IMR-90 (cell line): ENCODE data around the gene INPP5A. TPM values are rescaled to one million over a fixed set of nuclear protein-coding genes. Genes with fewer than 3 reads are reported as not detected.

Experiments
- ATAC-seq: fragments of 200-7000 bp; cut with Tn5 transposase; 2 replicates; pipeline ENCODE4 v1.9.1; 2020; ENCODE audit warnings: low read depth, mild to moderate bottlenecking, moderate library complexity
- BruUV-seq: library from RNA; stranded (reverse); fragments of 400-500 nt; replicated peaks from 2 replicates; lab custom pipeline; 2021; lab: Mats Ljungman, UMichigan
- CTCF ChIA-PET: fragments of 300-600 bp; formaldehyde crosslinking; extraction: SDS; loops from one replicate; lab custom pipeline; 2021; ENCODE audit warnings: antibody characterized with exemption; lab: Yijun Ruan, JAX
- POLR2A ChIA-PET: fragments of 300-600 bp; sonication (Branson Sonifier 250); formaldehyde crosslinking; loops from one replicate; lab custom pipeline; 2022; ENCODE audit warnings: antibody characterized with exemption; ENCODE audit not compliant: unreplicated experiment; lab: Charles Lee
- DNase-seq: peaks from one replicate; pipeline ENCODE4 v3.0.0; 2013
- H2AFZ ChIP-seq: replicated peaks from 2 replicates; pipeline ENCODE3; 2013; ENCODE audit warnings: low read length, mild to moderate bottlenecking; ENCODE audit not compliant: poor library complexity
- H2AK5ac ChIP-seq: 2 replicates; pipeline ENCODE4 v1.6.1; 2013; ENCODE audit warnings: low read depth, low read length, inconsistent platforms
- H2AK9ac ChIP-seq: replicated peaks from 2 replicates; pipeline ENCODE3; 2013; ENCODE audit warnings: mild to moderate bottlenecking, low read depth, low read length, moderate library complexity; ENCODE audit not compliant: poor library complexity
- H2BK120ac ChIP-seq: 2 replicates; pipeline ENCODE4 v1.6.1; 2013; ENCODE audit warnings: low read depth, low read length, inconsistent platforms
- H2BK15ac ChIP-seq: 3 replicates; pipeline ENCODE4 v1.6.1; 2013; ENCODE audit warnings: low read depth, low read length, inconsistent platforms
- H2BK20ac ChIP-seq: 2 replicates; pipeline ENCODE4 v1.6.1; 2013; ENCODE audit warnings: low read depth, mild to moderate bottlenecking, inconsistent platforms, low read length, moderate library complexity
- H2BK5ac ChIP-seq: 2 replicates; pipeline ENCODE4 v1.6.1; 2013; ENCODE audit warnings: mild to moderate bottlenecking, low read depth, low read length, inconsistent platforms; ENCODE audit not compliant: poor library complexity, severe bottlenecking
- H3K14ac ChIP-seq: replicated peaks from 2 replicates; pipeline ENCODE4 v1.6.1; 2013; ENCODE audit warnings: low read depth, low read length, inconsistent platforms
- H3K18ac ChIP-seq: 2 replicates; pipeline ENCODE4 v1.6.1; 2013; ENCODE audit warnings: low read depth, low read length, control low read depth
- H3K23ac ChIP-seq: 2 replicates; pipeline ENCODE4 v1.6.1; 2013; ENCODE audit warnings: low read depth, low read length, inconsistent platforms
- H3K27ac ChIP-seq: 2 replicates; pipeline ENCODE4 v1.5.1; 2013; ENCODE audit warnings: mild to moderate bottlenecking, control low read depth, low read length; ENCODE audit not compliant: insufficient read depth
- H3K27me3 ChIP-seq: 2 replicates; pipeline ENCODE4 v1.6.1; 2013; ENCODE audit warnings: low read length; ENCODE audit not compliant: control insufficient read depth, insufficient read depth
- H3K36me3 ChIP-seq: 2 replicates; pipeline ENCODE4 v1.6.1; 2013; ENCODE audit warnings: low read length, mixed read lengths; ENCODE audit not compliant: control insufficient read depth, insufficient read depth
- H3K4ac ChIP-seq: 2 replicates; pipeline ENCODE4 v1.6.1; 2013; ENCODE audit warnings: low read depth, low read length, inconsistent platforms
- H3K4me1 ChIP-seq: 2 replicates; pipeline ENCODE4 v1.6.1; 2013; ENCODE audit warnings: low read length, mixed read lengths; ENCODE audit not compliant: control insufficient read depth, insufficient read depth
- H3K4me2 ChIP-seq: 2 replicates; pipeline ENCODE4 v1.6.1; 2013; ENCODE audit warnings: low read depth, mild to moderate bottlenecking, control low read depth, low read length, moderate library complexity
- H3K4me3 ChIP-seq: 2 replicates; pipeline ENCODE4 v1.5.1; 2013; ENCODE audit warnings: low read depth, mild to moderate bottlenecking, control low read depth, low read length, moderate library complexity; ENCODE audit not compliant: insufficient read depth
- H3K56ac ChIP-seq: 2 replicates; pipeline ENCODE4 v1.6.1; 2013; ENCODE audit warnings: low read length, inconsistent platforms; ENCODE audit not compliant: insufficient read depth; ENCODE audit errors: extremely low read depth
- H3K79me1 ChIP-seq, 2 experiments: 2 replicates each; pipeline ENCODE4 v1.6.1; 2013; ENCODE audit warnings: low read length in 2 of 2, inconsistent platforms in 1 of 2, low read depth in 1 of 2
- H3K9ac ChIP-seq: 2 replicates; pipeline ENCODE4 v1.6.1; 2013; ENCODE audit warnings: low read depth, low read length, control low read depth
- H3K9me1 ChIP-seq: 2 replicates; pipeline ENCODE4 v1.6.1; 2013; ENCODE audit warnings: low read length, inconsistent platforms; ENCODE audit not compliant: insufficient read depth
- H3K9me3 ChIP-seq: 2 replicates; pipeline ENCODE4 v1.6.1; 2013; ENCODE audit warnings: low read length; ENCODE audit not compliant: control insufficient read depth, insufficient read depth
- H4K20me1 ChIP-seq: 2 replicates; pipeline ENCODE4 v1.6.1; 2013; ENCODE audit warnings: low read length, inconsistent platforms; ENCODE audit not compliant: insufficient read depth
- H4K5ac ChIP-seq: 2 replicates; pipeline ENCODE4 v1.6.1; 2013; ENCODE audit warnings: mild to moderate bottlenecking, low read depth, low read length, control low read depth
- H4K8ac ChIP-seq, 2 experiments: 2 replicates each; pipeline ENCODE4 v1.6.1; 2013; ENCODE audit warnings: low read depth in 2 of 2, low read length in 2 of 2, control low read depth in 1 of 2, inconsistent platforms in 1 of 2
- H4K91ac ChIP-seq: 2 replicates; pipeline ENCODE4 v1.6.1; 2013; ENCODE audit warnings: low read depth, low read length, inconsistent platforms; ENCODE audit not compliant: insufficient read depth
- CHD1 ChIP-seq: IDR thresholded peaks from 2 replicates; pipeline ENCODE4 v1.6.1; 2012; ENCODE audit warnings: low read depth, low read length, improper control_type of control experiment
- CTCF ChIP-seq: conservative IDR thresholded peaks from 2 replicates; pipeline ENCODE4 v1.5.1; 2012; ENCODE audit warnings: mild to moderate bottlenecking, low read depth, low read length, improper control_type of control experiment
- ELK1 ChIP-seq: fragments of 150-350 bp; IDR thresholded peaks from 2 replicates; pipeline ENCODE4 v1.6.1; 2016; ENCODE audit warnings: low read depth, mild to moderate bottlenecking, low read length, moderate library complexity, borderline replicate concordance
- FOS ChIP-seq: fragments of 150-350 bp; IDR thresholded peaks from 2 replicates; pipeline ENCODE4 v1.6.1; 2016; ENCODE audit warnings: low read depth, low read length
- MAFK ChIP-seq: IDR thresholded peaks from 2 replicates; pipeline ENCODE4 v1.6.1; 2012; ENCODE audit warnings: low read depth, low read length, improper control_type of control experiment
- RCOR1 ChIP-seq: IDR thresholded peaks from 2 replicates; pipeline ENCODE4 v1.6.1; 2012; ENCODE audit warnings: mild to moderate bottlenecking, low read length, improper control_type of control experiment; ENCODE audit not compliant: insufficient replicate concordance
- WGBS, 2 experiments: methylation state at CpG; one replicate each; pipeline versions ENCODE4 v1.1.5 to v1.1.7; 2013; ENCODE audit warnings: missing lambda C conversion rate in 2 of 2; ENCODE audit not compliant: insufficient read length in 1 of 2; ENCODE audit errors: extremely low coverage in 2 of 2; 5-methylcytosine and 5-hydroxymethylcytosine counted together
- dilution Hi-C: fragments of 300-500 bp; cut with HindIII; formaldehyde crosslinking; loops from one replicate; pipeline ENCODE4 v1.14.3; 2018; ENCODE audit warnings: low sequenced_read_pairs; ENCODE audit not compliant: unreplicated experiment
- in situ Hi-C: fragments of 300-500 bp; cut with MboI; formaldehyde crosslinking; loops from 3 replicates; pipeline ENCODE4 v1.14.3; 2019; ENCODE audit warnings: low sequenced_read_pairs, inconsistent platforms, mixed read lengths
- intact Hi-C: fragments of 100-400 bp; cut with micrococcal nuclease; formaldehyde crosslinking; loops from 2 replicates; pipeline ENCODE4 v1.10.0; 2022
- polyA plus RNA-seq, 3 experiments: library from polyadenylated mRNA; depleted of rRNA; stranded (reverse); fragments of >200 nt; gene quantifications; 2 replicates each; pipeline ENCODE4 v1.2.3, GENCODE V29; 2012; ENCODE audit warnings: low replicate concordance in 1 of 3
- total RNA-seq: library from RNA; depleted of rRNA; stranded (reverse); fragments of >200 nt; gene quantifications from 2 replicates; pipeline ENCODE4 v1.2.3, GENCODE V29; 2012

INPP5A gene
- total and polyA plus RNA-seq, 2 of the 4 experiments (the other 2 are of a cell fraction): 21.4 to 36.7 TPM

GRCh38 chr10:132651511-132652029, 114.0 kb downstream of the INPP5A start:
- no peaks in the 10 kb centered on the region for H3K9me3 ChIP-seq
- no peak for DNase-seq

More at GRCh38 chr10:132651511-132652029, 114.0 kb downstream of the INPP5A start:
- no peak overlapping the region for H2BK15ac ChIP-seq
- no peak overlapping the region for H3K23ac ChIP-seq
- no peak overlapping the region for H3K18ac ChIP-seq
- no peak overlapping the region for H3K14ac ChIP-seq
- no peak overlapping the region for H2BK20ac ChIP-seq
- H3K4me1 ChIP-seq: no peaks in the 10 kb centered on the region
- POLR2A ChIA-PET: no interaction called here
- H2AFZ ChIP-seq: no peak overlapping the region
- BruUV-seq: no TSS peak
- no peak overlapping the region for H4K91ac ChIP-seq
- no peak overlapping the region for H4K8ac ChIP-seq
- no peak overlapping the region for H3K4me3 ChIP-seq
- H3K79me1 ChIP-seq: no peaks in the 10 kb centered on the region; a peak in 1 of 4 replicates
- in situ Hi-C loops: loop anchor here (10.0 to 25.0 kb wide), 3 partner anchors 123 to 611 kb away; no protein-coding TSS in a partner anchor
- H3K9me1 ChIP-seq: no peaks in the 10 kb centered on the region
- H4K5ac ChIP-seq: no peak overlapping the region
- no peak overlapping the region for H3K4ac ChIP-seq
- no peak overlapping the region for H3K4me2 ChIP-seq
- H2AK5ac ChIP-seq: no peak overlapping the region
- H3K27ac ChIP-seq: no peak overlapping the region
- no peak overlapping the region for H2BK120ac ChIP-seq
- TF ChIP-seq FOS: no peak
- TF ChIP-seq ELK1: no peak
- no peak for TF ChIP-seq CTCF
- no peak for TF ChIP-seq MAFK
- TF ChIP-seq CHD1: no peak
- no peak for TF ChIP-seq RCOR1
- no peaks in the 10 kb centered on the region for H3K27me3 ChIP-seq
- peaks cover 7% of the 10 kb centered on the region for H3K36me3 ChIP-seq
- intact Hi-C loops: loop anchor here (5.0 kb wide), 1 partner anchor 291 kb away; the partner anchor contains the start of gene CFAP46
- H4K20me1 ChIP-seq: peaks cover 3% of the 10 kb centered on the region; the same call in 1 of the 2 replicates
- CTCF ChIA-PET: no interaction called here
- dilution Hi-C loops: no loop called here
- 90% methylated on average over 13 of the region's 18 CpGs; no CpG with 5 or more reads in 1 of the 2 experiments for WGBS, 2 experiments
- no peak overlapping the region for H3K9ac ChIP-seq
- no peak overlapping the region for H2BK5ac ChIP-seq
- ATAC-seq: no peak
- H2AK9ac ChIP-seq: no peak overlapping the region
- H3K56ac ChIP-seq: no peak overlapping the region
